SU-DHL-6 (cell line): Measurements from ENCODE around the gene DST.

Experiments
- H2AFZ ChIP-seq: fragments of 200-600 bp; sonication (generic); 2 replicates; pipeline ENCODE4 v1.6.1; 2014; ENCODE audit warnings: low read depth, mild to moderate bottlenecking, moderate library complexity, mixed read lengths, antibody characterized with exemption, low read length; ENCODE audit not compliant: severe bottlenecking
- H3F3A ChIP-seq: fragments of 200-600 bp; shearing (Covaris generic); 2 replicates; pipeline ENCODE4 v1.6.0; 2016; ENCODE audit warnings: antibody characterized with exemption, mild to moderate bottlenecking; ENCODE audit not compliant: insufficient read depth
- H3K27ac ChIP-seq: fragments of 200-600 bp; sonication (generic); 2 replicates; pipeline ENCODE4 v1.5.1; 2016; ENCODE audit warnings: low read depth, mild to moderate bottlenecking, low read length, moderate library complexity, mixed read lengths
- H3K27me3 ChIP-seq: fragments of 200-600 bp; sonication (generic), shearing (Covaris generic); 2 replicates; pipeline ENCODE4 v1.6.0; 2014; ENCODE audit warnings: mild to moderate bottlenecking, low read length
- H3K36me3 ChIP-seq: fragments of 200-600 bp; sonication (generic); 2 replicates; pipeline ENCODE4 v1.6.1; 2014; ENCODE audit warnings: mild to moderate bottlenecking, low read length, mixed read lengths
- H3K4me2 ChIP-seq: fragments of 300-600, 200-600 bp; shearing (Covaris generic), sonication (generic); 2 replicates; pipeline ENCODE4 v1.6.0; 2014; ENCODE audit warnings: low read length, low read depth, mild to moderate bottlenecking; ENCODE audit not compliant: poor library complexity, severe bottlenecking
- H3K4me3 ChIP-seq: fragments of 200-600 bp; sonication (generic); 2 replicates; pipeline ENCODE4 v1.5.1; 2014; ENCODE audit warnings: antibody characterized with exemption, low read length, mild to moderate bottlenecking, mixed read lengths; ENCODE audit not compliant: insufficient read depth, poor library complexity, severe bottlenecking
- H3K79me2 ChIP-seq: fragments of 200-600 bp; sonication (generic); 2 replicates; pipeline ENCODE4 v1.6.1; 2014; ENCODE audit warnings: mild to moderate bottlenecking, low read length, moderate library complexity; ENCODE audit not compliant: insufficient read depth
- H3K9ac ChIP-seq: fragments of 200-600 bp; sonication (generic); 2 replicates; pipeline ENCODE4 v1.7.0; 2014; ENCODE audit warnings: mild to moderate bottlenecking, low read length
- H3K9me2 ChIP-seq: fragments of 200-600 bp; sonication (generic); replicated peaks from 2 replicates; pipeline ENCODE4 v1.6.1; 2014; ENCODE audit warnings: low read length; ENCODE audit not compliant: insufficient read depth
- H3K9me3 ChIP-seq: fragments of 200-600 bp; sonication (generic); 2 replicates; pipeline ENCODE4 v1.6.1; 2014; ENCODE audit warnings: low read length, mixed read lengths; ENCODE audit not compliant: insufficient read depth
- H4K20me1 ChIP-seq: fragments of 200-600 bp; sonication (generic); 2 replicates; pipeline ENCODE4 v1.6.1; 2014; ENCODE audit warnings: low read depth, mild to moderate bottlenecking, antibody characterized with exemption, low read length, moderate library complexity, mixed read lengths
- CTCF ChIP-seq: fragments of 200-600 bp; sonication (generic); IDR thresholded peaks from one replicate; pipeline ENCODE4 v1.5.1; 2017; ENCODE audit warnings: antibody characterized with exemption, mild to moderate bottlenecking, low read length, moderate library complexity; ENCODE audit not compliant: insufficient read depth, poor library complexity, severe bottlenecking
- EZH2phosphoT487 ChIP-seq: fragments of 200-600 bp; sonication (generic), shearing (Covaris generic); conservative IDR thresholded peaks from 2 replicates; pipeline ENCODE4 v1.6.1; 2018; ENCODE audit warnings: mild to moderate bottlenecking, antibody characterized with exemption, low read length, moderate library complexity, mixed read lengths

Gene DST

GRCh38 chr6:56522495-56523270, 120.0 kb downstream of the DST start:
- H3K9me2 ChIP-seq = no peaks in the 10 kb centered on the region
- H3K4me2 ChIP-seq = no peak overlapping the region
- no peaks in the 10 kb centered on the region for H3F3A ChIP-seq
- no peaks in the 10 kb centered on the region for H3K79me2 ChIP-seq
- no peak overlapping the region for H3K9ac ChIP-seq
- H2AFZ ChIP-seq = no peak overlapping the region
- no peaks in the 10 kb centered on the region for H4K20me1 ChIP-seq
- H3K27me3 ChIP-seq = no peaks in the 10 kb centered on the region
- H3K9me3 ChIP-seq = no peaks in the 10 kb centered on the region
- no peak overlapping the region for H3K27ac ChIP-seq
- TF ChIP-seq CTCF (no peak), EZH2phosphoT487 (no peak)
- no peaks in the 10 kb centered on the region for H3K36me3 ChIP-seq
- H3K4me3 ChIP-seq = no peak overlapping the region

GRCh38 chr6:56521976-56522375, 120.7 kb downstream of the DST start:
- no peaks in the 10 kb centered on the region for H3K27me3 ChIP-seq
- no peak overlapping the region for H3K27ac ChIP-seq
- H3K4me3 ChIP-seq = no peak overlapping the region
- H3K36me3 ChIP-seq = no peaks in the 10 kb centered on the region
- TF ChIP-seq EZH2phosphoT487 = no peak
- TF ChIP-seq CTCF = no peak
- no peak overlapping the region for H3K4me2 ChIP-seq
- no peaks in the 10 kb centered on the region for H3K79me2 ChIP-seq
- no peaks in the 10 kb centered on the region for H3F3A ChIP-seq
- H3K9ac ChIP-seq = no peak overlapping the region
- no peak overlapping the region for H2AFZ ChIP-seq
- no peaks in the 10 kb centered on the region for H4K20me1 ChIP-seq
- H3K9me2 ChIP-seq = no peaks in the 10 kb centered on the region
- no peaks in the 10 kb centered on the region for H3K9me3 ChIP-seq

- Histone ChIP-seq H3K4me3 (no peak overlapping the region), H3K27me3 (no peaks in the 10 kb centered on the region), H3K27ac (no peak overlapping the region), H3K9me3 (no peaks in the 10 kb centered on the region), H3K9ac (no peak overlapping the region), H3K79me2 (no peaks in the 10 kb centered on the region), H3K4me2 (no peak overlapping the region), H3K9me2 (no peaks in the 10 kb centered on the region), H2AFZ (no peak overlapping the region), H3K36me3 (no peaks in the 10 kb centered on the region), H4K20me1 (no peaks in the 10 kb centered on the region), H3F3A (no peaks in the 10 kb centered on the region)
- TF ChIP-seq EZH2phosphoT487 (no peak), CTCF (no peak)
Observed at GRCh38 chr6:56521454-56521853, 121.2 kb downstream of the DST start.
